ENCODE data around the gene EEF1E1.

DNA sequence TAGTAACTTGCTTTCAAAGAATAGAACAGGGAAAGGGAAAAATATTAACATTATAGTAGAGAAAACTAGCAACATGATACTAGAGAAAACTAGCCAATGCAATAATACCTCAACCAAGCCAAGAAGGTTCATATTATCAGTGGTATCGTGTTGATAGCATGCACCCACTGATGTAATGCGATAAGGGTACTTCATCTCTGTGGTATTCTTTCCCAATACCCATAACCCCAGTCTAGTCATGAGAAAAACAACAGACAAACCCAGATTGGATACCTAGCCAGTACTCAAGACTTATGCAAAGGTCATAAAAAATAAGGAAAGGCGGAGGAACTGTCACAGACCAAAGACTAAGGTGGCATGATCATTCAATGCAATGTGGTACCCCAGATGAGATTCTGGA is 59.1 kb downstream of the EEF1E1 start:
- no peak for TF ChIP-seq CTCF (IDR thresholded peaks at IDR 0.05; ENCODE audit: insufficient read depth, low read depth, low read length)
- TF ChIP-seq EZH2 (IDR thresholded peaks at IDR 0.05; ENCODE audit: insufficient read depth, low read length) = no peak
